GM11168 (cell line): Measurements from ENCODE around the gene ARFGEF3.
"Not testable (repeated sequence)": the region's sequence is repeated elsewhere in the genome, so short reads cannot be mapped to it uniquely, and the experiment has no call there.

Experiments used
- in situ Hi-C: fragments of 300-500 bp; cut with MboI; formaldehyde crosslinking; loops from one replicate; pipeline ENCODE4 v1.12.0; 2022; ENCODE audit warnings: low sequenced_read_pairs; ENCODE audit not compliant: unreplicated experiment

The ARFGEF3 gene

GRCh38 chr6:138211048-138211581 is 49.4 kb downstream of the ARFGEF3 start:
- in situ Hi-C loops = no loop called here

GRCh38 chr6:138211601-138212000 is 49.9 kb downstream of the ARFGEF3 start:
- in situ Hi-C loops = no loop called here

- in situ Hi-C loops = not testable (repeated sequence)
Measured at GRCh38 chr6:138212530-138212929, 50.8 kb downstream of the ARFGEF3 start.

GRCh38 chr6:138215093-138215782 is 53.5 kb downstream of the ARFGEF3 start:
- in situ Hi-C loops = no loop called here

GRCh38 chr6:138218449-138218848 is 56.7 kb downstream of the ARFGEF3 start, which contains the start of gene PBOV1:
Gene PBOV1, minus strand, starts transcription at chr6:138218491. Its CDS starts 96 bp downstream, at chr6:138218395.
- in situ Hi-C loops = no loop called here

- in situ Hi-C loops = no loop called here
Measured at GRCh38 chr6:138219398-138219797, 57.7 kb downstream of the ARFGEF3 start.

GRCh38 chr6:138219901-138220300 is 58.2 kb downstream of the ARFGEF3 start:
- in situ Hi-C loops = no loop called here

GRCh38 chr6:138222901-138223546 is 61.3 kb downstream of the ARFGEF3 start:
- in situ Hi-C loops = no loop called here

GRCh38 chr6:138225953-138226352 is 64.2 kb downstream of the ARFGEF3 start:
- in situ Hi-C loops = no loop called here

- in situ Hi-C loops = no loop called here
Measured at GRCh38 chr6:138226700-138227315, 65.1 kb downstream of the ARFGEF3 start.

GRCh38 chr6:138227316-138227781 is 65.6 kb downstream of the ARFGEF3 start:
- in situ Hi-C loops = no loop called here

- in situ Hi-C loops = no loop called here
Measured at GRCh38 chr6:138229072-138229471, 67.3 kb downstream of the ARFGEF3 start.

- in situ Hi-C loops = no loop called here
Measured at GRCh38 chr6:138229663-138230179, 68.0 kb downstream of the ARFGEF3 start.

- in situ Hi-C loops = no loop called here
Measured at GRCh38 chr6:138230221-138230620, 68.5 kb downstream of the ARFGEF3 start.

GRCh38 chr6:138230759-138231380 is 69.1 kb downstream of the ARFGEF3 start:
- in situ Hi-C loops = no loop called here

GRCh38 chr6:138231381-138231886 is 69.7 kb downstream of the ARFGEF3 start:
- in situ Hi-C loops = no loop called here

- in situ Hi-C loops = no loop called here
Measured at GRCh38 chr6:138234363-138234762, 72.6 kb downstream of the ARFGEF3 start.

GRCh38 chr6:138235205-138235604 is 73.5 kb downstream of the ARFGEF3 start:
- in situ Hi-C loops = no loop called here

GRCh38 chr6:138235693-138236092 is 74.0 kb downstream of the ARFGEF3 start:
- in situ Hi-C loops = no loop called here

- in situ Hi-C loops = no loop called here
Measured at GRCh38 chr6:138237463-138237862, 75.7 kb downstream of the ARFGEF3 start.
